GM12878 (cell line): ENCODE results near the gene PLA2G1B. TPM values are rescaled to one million over a fixed set of nuclear protein-coding genes. Genes with fewer than 3 reads are reported as not detected.

Source experiments
- ATF7 ChIP-seq: fragments of 450-650 bp; IDR thresholded peaks from 2 replicates; pipeline ENCODE4 v1.6.1; 2016; ENCODE audit warnings: low read depth, mild to moderate bottlenecking
- BACH1 ChIP-seq: fragments of 450-650 bp; IDR thresholded peaks from 2 replicates; pipeline ENCODE4 v1.6.1; 2017; ENCODE audit warnings: mild to moderate bottlenecking, borderline replicate concordance
- BCL11A ChIP-seq: IDR thresholded peaks from 2 replicates; pipeline ENCODE4 v1.6.1; 2011; ENCODE audit warnings: low read depth, low read length
- GATAD2B ChIP-seq: fragments of 450-650 bp; conservative IDR thresholded peaks from 2 replicates; pipeline ENCODE4 v1.6.1; 2017; ENCODE audit warnings: low read depth, mild to moderate bottlenecking, moderate library complexity
- HDAC6 ChIP-seq: fragments of 200-600 bp; sonication (generic); IDR thresholded peaks from one replicate; pipeline ENCODE4 v1.8.0; 2017; ENCODE audit warnings: antibody characterized with exemption; ENCODE audit not compliant: unreplicated experiment
- KAT2A ChIP-seq: conservative IDR thresholded peaks from 2 replicates; pipeline ENCODE4 v1.6.1; 2011; ENCODE audit warnings: low read depth, low read length; ENCODE audit not compliant: control insufficient read depth
- MAX ChIP-seq: IDR thresholded peaks from 2 replicates; pipeline ENCODE4 v1.6.1; 2012; ENCODE audit warnings: low read depth, low read length, improper control_type of control experiment
- NRF1 ChIP-seq: conservative IDR thresholded peaks from 2 replicates; pipeline ENCODE4 v1.6.1; 2011; ENCODE audit warnings: mild to moderate bottlenecking, low read depth, low read length, improper control_type of control experiment
- RELA ChIP-seq: fragments of 450-650 bp; IDR thresholded peaks from 2 replicates; pipeline ENCODE4 v1.8.0; 2014; ENCODE audit warnings: borderline replicate concordance; ENCODE audit not compliant: partially characterized antibody
- SPI1 ChIP-seq: IDR thresholded peaks from 2 replicates; pipeline ENCODE4 v1.6.1; 2011; ENCODE audit warnings: low read depth, mild to moderate bottlenecking, low read length, moderate library complexity, borderline replicate concordance; ENCODE audit not compliant: insufficient read depth
- ZNF207 ChIP-seq: fragments of 450-650 bp; IDR thresholded peaks from 2 replicates; pipeline ENCODE4 v1.6.1; 2014; ENCODE audit warnings: antibody characterized with exemption, mild to moderate bottlenecking, borderline replicate concordance
- ZNF592 ChIP-seq: fragments of 450-650 bp; IDR thresholded peaks from 2 replicates; pipeline ENCODE4 v1.6.1; 2017; ENCODE audit warnings: mild to moderate bottlenecking, moderate library complexity
- polyA plus RNA-seq, 11 experiments: library from polyadenylated mRNA; depleted of rRNA in 4 of 11; unstranded in 6 of 11; stranded (reverse) in 5 of 11; fragments of >200 nt; fragmentation: Nextera tagmentation in 4 of 11; fragmentation: Illumina TruSeq in 1 of 11; extraction: Ambion mirVana in 4 of 11; extraction: Trizol in 1 of 11; gene quantifications; 1 replicate in 1 of 11; 2 replicates in 10 of 11; pipeline versions ENCODE4 v1.2.1 to v1.2.3, GENCODE V29; 2011 to 2016; ENCODE audit warnings: inconsistent platforms in 2 of 11, missing spikeins in 2 of 11, low read depth in 1 of 11
- total RNA-seq, 4 experiments: library from RNA; depleted of rRNA in 3 of 4; stranded (reverse); fragments of >200 nt in 3 of 4; fragmentation: Illumina TruSeq in 1 of 4; extraction: Trizol in 1 of 4; gene quantifications; 2 replicates each; pipeline versions ENCODE4 v1.2.1 to v1.2.3, GENCODE V29; 2013 to 2021
- TF ChIP-seq, protein P1 (sequence below): IDR thresholded peaks from 2 replicates; pipeline ENCODE4 v1.6.1; 2012; ENCODE audit warnings: improper control_type of control experiment, low read depth, low read length; ENCODE audit not compliant: insufficient replicate concordance
- TF ChIP-seq, protein P2 (sequence below): fragments of 450-650 bp; formaldehyde crosslinking; IDR thresholded peaks from 2 replicates; pipeline ENCODE4 v1.5.0; 2022; ENCODE audit warnings: mild to moderate bottlenecking, missing genetic modification characterization
- TF ChIP-seq, protein P3 (sequence below): fragments of 450-650 bp; IDR thresholded peaks from 2 replicates; pipeline ENCODE4 v1.6.1; 2014; ENCODE audit warnings: mild to moderate bottlenecking

Gene PLA2G1B
- total and polyA plus RNA-seq, 10 of the 15 experiments (the other 5 are each of a cell fraction or from before 2014, with no cell fraction given), result not detected

GRCh38 chr12:120331390-120331789 lies 3.8 kb upstream of the PLA2G1B start (continued):
- TF ChIP-seq, protein P1, sequence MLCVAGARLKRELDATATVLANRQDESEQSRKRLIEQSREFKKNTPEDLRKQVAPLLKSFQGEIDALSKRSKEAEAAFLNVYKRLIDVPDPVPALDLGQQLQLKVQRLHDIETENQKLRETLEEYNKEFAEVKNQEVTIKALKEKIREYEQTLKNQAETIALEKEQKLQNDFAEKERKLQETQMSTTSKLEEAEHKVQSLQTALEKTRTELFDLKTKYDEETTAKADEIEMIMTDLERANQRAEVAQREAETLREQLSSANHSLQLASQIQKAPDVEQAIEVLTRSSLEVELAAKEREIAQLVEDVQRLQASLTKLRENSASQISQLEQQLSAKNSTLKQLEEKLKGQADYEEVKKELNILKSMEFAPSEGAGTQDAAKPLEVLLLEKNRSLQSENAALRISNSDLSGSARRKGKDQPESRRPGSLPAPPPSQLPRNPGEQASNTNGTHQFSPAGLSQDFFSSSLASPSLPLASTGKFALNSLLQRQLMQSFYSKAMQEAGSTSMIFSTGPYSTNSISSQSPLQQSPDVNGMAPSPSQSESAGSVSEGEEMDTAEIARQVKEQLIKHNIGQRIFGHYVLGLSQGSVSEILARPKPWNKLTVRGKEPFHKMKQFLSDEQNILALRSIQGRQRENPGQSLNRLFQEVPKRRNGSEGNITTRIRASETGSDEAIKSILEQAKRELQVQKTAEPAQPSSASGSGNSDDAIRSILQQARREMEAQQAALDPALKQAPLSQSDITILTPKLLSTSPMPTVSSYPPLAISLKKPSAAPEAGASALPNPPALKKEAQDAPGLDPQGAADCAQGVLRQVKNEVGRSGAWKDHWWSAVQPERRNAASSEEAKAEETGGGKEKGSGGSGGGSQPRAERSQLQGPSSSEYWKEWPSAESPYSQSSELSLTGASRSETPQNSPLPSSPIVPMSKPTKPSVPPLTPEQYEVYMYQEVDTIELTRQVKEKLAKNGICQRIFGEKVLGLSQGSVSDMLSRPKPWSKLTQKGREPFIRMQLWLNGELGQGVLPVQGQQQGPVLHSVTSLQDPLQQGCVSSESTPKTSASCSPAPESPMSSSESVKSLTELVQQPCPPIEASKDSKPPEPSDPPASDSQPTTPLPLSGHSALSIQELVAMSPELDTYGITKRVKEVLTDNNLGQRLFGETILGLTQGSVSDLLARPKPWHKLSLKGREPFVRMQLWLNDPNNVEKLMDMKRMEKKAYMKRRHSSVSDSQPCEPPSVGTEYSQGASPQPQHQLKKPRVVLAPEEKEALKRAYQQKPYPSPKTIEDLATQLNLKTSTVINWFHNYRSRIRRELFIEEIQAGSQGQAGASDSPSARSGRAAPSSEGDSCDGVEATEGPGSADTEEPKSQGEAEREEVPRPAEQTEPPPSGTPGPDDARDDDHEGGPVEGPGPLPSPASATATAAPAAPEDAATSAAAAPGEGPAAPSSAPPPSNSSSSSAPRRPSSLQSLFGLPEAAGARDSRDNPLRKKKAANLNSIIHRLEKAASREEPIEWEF, result no peak
- TF ChIP-seq MAX (no peak), ATF7 (no peak), GATAD2B (no peak), SPI1 (no peak), RELA (no peak), ZNF592 (no peak), ZNF207 (no peak), BCL11A (no peak), BACH1 (no peak), KAT2A (no peak), HDAC6 (no peak), NRF1 (no peak)
- TF ChIP-seq, protein P2, sequence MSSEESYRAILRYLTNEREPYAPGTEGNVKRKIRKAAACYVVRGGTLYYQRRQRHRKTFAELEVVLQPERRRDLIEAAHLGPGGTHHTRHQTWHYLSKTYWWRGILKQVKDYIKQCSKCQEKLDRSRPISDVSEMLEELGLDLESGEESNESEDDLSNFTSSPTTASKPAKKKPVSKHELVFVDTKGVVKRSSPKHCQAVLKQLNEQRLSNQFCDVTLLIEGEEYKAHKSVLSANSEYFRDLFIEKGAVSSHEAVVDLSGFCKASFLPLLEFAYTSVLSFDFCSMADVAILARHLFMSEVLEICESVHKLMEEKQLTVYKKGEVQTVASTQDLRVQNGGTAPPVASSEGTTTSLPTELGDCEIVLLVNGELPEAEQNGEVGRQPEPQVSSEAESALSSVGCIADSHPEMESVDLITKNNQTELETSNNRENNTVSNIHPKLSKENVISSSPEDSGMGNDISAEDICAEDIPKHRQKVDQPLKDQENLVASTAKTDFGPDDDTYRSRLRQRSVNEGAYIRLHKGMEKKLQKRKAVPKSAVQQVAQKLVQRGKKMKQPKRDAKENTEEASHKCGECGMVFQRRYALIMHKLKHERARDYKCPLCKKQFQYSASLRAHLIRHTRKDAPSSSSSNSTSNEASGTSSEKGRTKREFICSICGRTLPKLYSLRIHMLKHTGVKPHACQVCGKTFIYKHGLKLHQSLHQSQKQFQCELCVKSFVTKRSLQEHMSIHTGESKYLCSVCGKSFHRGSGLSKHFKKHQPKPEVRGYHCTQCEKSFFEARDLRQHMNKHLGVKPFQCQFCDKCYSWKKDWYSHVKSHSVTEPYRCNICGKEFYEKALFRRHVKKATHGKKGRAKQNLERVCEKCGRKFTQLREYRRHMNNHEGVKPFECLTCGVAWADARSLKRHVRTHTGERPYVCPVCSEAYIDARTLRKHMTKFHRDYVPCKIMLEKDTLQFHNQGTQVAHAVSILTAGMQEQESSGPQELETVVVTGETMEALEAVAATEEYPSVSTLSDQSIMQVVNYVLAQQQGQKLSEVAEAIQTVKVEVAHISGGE (CRISPR knock-in tag), result no peak
- TF ChIP-seq, protein P3, sequence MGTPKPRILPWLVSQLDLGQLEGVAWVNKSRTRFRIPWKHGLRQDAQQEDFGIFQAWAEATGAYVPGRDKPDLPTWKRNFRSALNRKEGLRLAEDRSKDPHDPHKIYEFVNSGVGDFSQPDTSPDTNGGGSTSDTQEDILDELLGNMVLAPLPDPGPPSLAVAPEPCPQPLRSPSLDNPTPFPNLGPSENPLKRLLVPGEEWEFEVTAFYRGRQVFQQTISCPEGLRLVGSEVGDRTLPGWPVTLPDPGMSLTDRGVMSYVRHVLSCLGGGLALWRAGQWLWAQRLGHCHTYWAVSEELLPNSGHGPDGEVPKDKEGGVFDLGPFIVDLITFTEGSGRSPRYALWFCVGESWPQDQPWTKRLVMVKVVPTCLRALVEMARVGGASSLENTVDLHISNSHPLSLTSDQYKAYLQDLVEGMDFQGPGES, result no peak
